Stimulated activated CD8-positive, alpha-beta memory T cell treated with anti-CD3 and anti-CD28 coated beads, Interleukin-2, amount 100 ng/mL, for 48 hours (primary cell): ENCODE results near the gene NTN5.

ENCODE experiments used
- DNase-seq, 2 donors: peaks; one replicate each; pipeline ENCODE4 v3.0.0-alpha.2; 2020; ENCODE audit warnings: low read depth in 2 of 2

The NTN5 gene

DNA sequence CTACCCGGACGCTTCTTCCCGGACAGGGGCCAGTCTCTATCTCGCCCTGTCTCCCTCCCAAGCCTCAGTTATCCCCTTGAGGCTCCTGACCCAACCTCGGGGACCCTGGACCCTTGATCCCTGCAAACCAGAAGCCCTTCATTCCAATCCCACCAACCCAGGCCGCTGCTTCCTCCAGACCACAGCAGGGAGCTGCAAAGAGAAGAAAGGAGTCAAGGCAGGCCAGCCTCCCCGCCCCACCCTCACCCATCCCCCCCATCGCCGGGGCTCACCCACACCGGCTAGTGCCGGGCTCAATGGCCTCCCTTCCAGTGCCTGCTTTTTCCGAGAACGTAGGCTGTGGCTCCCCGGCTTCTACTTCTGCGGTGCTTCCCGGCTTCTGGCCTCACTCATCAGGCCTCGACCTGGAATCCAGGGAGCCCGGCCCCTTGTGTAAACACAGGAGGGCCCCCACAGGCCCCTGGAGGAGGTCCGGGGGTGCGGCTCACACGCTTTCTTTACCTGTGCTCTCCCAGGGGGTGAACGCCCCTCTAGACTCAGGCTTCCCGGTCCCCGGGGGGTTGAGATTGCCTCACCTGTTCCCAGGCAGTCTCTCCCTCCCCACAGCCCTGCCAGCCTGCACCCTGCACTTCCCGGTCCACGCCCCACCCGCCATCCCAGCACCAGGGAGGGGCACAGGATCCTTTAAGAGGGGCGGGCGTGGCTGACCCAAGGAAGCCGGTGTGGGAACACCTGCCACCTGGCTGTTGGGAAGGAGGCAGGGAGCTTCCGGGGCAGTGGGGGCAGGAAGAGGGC is 58.2 kb downstream of the NTN5 start, which contains the start of gene FAM83E:
Gene FAM83E, minus strand, starts transcription at position 641 of the 795 bp plus-strand sequence. CDS start 1,704 bp downstream, outside the sequence.
- no peak for DNase-seq

DNA sequence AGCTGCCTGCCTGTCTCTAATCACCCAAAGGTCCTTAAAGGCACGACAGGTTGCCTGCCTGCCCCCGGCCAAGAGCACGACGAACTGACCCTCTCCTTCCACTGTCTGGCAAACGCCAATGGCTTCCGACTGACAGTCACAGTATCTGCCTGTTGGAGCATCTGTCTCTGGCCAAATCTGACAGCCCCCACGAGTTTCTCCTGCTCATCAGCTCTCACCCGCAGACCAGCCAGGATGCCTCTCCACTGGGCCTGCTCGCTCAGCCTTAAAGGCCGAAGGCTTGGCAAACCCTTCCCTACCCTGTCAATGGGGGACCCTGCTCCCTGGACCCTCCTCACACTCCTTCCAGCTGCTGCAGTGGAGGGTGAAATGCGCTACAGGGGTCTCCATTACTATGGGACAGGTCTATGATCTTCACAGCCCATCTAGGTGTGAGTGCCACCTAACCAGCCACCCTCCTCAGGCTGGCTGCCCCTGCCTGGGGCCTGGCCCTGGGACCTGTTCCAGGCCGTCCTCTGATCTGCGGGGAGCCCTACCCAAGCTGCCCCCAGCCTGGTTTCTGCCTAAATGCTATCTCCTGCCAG is 58.9 kb downstream of the NTN5 start:
- DNase-seq = no peak

DNA sequence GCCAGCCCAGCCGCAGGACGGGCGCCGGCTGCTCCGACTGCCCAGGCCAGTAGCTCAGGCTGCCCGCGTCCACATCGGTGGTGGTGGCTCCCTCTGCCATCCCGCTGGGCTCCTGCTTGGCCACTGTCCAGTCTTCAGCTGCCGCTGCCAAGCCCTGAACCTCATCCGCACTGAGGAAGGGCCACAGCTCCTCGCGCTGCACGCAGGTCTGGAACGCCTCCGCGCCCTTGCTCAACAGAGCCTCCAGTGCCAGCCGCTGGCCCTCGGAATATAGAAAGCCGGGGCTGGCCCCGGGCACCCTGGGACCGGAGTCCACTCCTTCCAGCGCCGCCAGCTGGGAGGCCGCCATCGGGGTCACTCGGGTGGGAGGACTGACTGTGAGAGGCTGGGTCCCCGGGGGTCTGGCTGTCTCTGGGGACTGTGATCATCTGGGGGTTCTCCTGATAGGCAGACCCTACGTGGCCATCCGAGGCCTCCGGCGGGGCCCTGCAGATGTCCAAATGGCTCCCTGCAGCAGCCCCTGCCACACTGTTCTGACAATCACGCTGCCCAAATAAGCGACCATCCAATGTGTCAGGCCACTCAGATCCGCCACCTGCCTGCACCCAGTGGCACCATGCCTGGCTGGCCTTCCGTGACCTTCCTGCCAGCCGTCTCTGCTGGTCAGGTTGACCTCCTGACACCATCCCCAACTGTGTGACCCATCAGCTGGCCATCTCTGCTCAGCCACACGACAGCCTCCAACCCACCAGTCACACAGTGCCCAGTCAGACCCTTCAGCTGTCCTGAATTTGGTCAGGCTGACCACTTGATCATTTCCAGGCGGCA is 59.6 kb downstream of the NTN5 start:
- DNase-seq = no peak

DNA sequence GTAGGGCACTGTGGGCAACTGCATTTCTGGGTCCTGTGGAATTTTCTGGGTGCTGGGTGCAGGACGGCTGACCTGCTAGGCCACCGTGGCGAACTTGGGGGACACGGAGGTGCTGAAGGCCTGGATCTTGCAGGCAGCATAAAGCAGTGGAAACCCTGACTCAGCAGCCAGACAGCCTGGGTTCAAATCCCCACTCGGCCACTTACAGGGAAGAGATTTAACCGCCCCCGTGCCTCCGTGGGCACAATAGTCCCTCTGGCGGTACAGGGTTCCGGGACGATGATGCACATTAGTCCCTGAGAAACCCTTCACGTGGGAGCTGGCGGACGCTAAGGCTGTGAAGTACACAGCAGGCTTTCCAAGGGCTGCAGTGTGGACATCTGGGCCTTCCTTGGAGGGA is 60.9 kb downstream of the NTN5 start:
- no peak for DNase-seq
